Right ventricle myocardium inferior (tissue), 1 donor: ENCODE measurements around the gene FAM174C. TPM values are rescaled to one million over a fixed set of nuclear protein-coding genes. Genes with fewer than 3 reads are reported as not detected.

Experiments
- ATAC-seq: fragments of 200-7000 bp; cut with Tn5 transposase; one replicate; pipeline ENCODE4 v1.9.1; 2020; ENCODE audit warnings: mild to moderate bottlenecking, moderate library complexity
- DNase-seq: peaks from one replicate; pipeline ENCODE4 v3.0.0; 2021; ENCODE audit errors: missing footprints
- intact Hi-C: fragments of 100-400 bp; cut with DNase I; formaldehyde crosslinking; loops from one replicate; pipeline ENCODE4 v1.11.0; 2022
- total RNA-seq: library from RNA; stranded (reverse); fragmentation: NEBNext Ultra II Directional; extraction: Animal tissue kit (Norgen Biotek cat#: 25700); gene quantifications from one replicate; pipeline ENCODE4 v1.2.1, GENCODE V29; 2021
- donor health status: DM: no; HTN: yes; CAD: no; lungs with severe emphysema.

The FAM174C gene
- total RNA-seq, 1 donor from 2014 or later = 13.1 TPM

DNA sequence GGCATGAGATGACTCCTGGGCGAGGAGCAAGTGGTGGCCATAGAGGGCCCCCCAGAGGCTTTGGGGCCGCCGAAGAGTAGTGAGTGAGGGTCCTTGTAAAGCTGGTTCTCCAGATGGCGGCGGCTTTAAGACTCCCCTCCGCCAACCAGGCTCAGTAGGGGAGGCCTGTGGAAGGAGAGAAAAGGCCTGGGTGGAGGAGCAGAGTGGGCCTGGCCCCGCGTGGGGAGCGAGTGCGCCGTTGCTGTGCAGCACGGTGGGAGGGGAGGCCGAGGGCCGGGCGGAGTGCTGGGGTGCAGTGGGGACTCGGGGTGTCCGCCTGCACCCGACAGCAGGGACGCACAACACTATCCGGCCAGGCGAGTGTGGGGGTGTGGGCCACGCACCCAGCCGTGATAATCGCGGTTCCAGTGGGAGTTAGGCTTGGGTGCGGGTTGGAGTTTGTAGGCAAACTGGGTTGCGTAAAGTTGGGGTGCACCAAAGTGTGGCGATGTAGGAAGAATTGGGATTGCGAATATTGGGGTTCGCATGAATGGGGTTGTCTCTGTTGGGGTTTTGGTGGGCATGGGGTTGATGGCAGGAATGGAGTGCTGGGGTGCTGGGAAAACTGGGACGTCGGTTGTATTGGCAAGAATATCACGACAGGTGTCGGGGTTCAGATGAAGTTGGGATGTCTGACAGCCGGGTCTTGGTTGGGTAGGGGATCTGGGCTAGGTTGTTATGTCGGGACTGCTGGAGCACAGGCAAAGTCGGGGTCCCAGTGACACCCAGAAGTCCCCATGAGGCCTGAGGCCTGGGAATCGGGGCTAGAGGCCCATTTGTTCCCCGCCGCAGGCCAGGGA, 6.9 kb upstream of the FAM174C start:
- intact Hi-C loops = no loop called here
- no peak for DNase-seq
- no peak for ATAC-seq

DNA sequence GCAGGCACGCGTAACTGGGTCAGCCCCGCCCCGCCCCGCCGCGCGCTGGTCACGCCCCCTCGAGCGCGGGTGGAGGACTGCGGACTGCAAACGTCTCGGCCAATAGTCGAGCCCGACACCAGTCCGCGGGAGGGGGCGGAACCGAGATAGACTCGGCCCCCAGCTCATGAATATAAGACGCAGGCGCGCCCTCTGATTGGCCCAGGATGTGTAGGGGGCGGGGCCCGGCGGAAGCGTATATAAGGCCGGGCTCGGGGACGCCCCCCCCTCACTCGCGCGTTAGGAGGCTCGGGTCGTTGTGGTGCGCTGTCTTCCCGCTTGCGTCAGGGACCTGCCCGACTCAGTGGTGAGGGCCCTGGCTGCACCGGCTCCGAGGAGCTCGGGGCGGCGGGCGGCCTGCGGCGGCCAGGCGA, 6.3 kb upstream of the FAM174C start, which contains the start of gene CIRBP:
TSS of gene CIRBP (plus strand) at position 268 of the 413 bp plus-strand sequence. CDS start 1,602 bp downstream, outside the sequence.
- ATAC-seq (peak; percentile 83), DNase-seq (peak; percentile 100)
- intact Hi-C loops = no loop called here

DNA sequence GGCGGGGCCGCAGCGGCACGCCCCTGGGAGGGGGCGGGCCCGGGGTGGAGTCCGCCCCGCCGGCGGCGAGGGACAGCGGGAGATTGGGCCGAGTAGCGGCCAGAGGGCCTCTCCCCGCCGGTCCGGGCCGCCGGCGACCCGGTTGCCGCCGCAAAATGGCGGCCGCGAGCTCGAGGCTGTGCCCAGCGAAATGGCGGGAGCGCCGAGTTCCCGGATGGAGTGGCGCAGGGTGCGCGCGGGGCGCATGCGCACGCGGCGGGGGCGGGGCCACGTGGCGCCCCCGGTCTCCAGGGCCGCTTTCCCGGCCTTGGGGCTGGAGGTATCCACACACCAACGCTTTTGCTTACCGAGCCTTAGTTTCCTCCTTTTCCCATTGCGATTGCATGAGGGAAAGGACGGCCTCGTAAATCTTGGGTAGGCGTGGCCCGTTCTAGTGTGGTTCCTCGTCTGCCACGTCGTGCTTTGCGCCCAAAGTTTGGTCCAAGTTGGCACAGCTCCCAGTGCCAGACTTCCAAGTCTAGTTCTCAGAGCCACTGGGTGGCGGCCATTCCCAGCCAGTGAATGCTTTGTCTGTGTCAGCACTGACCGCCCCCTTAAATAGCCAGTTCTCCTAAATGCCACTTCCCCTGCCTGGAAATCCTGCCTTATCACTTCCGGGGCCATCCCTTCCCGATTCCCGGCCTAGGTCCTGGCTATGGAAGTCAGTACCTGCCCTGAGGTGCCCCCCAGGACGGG, 5.7 kb upstream of the FAM174C start:
- DNase-seq (peak; percentile 93), ATAC-seq (peak; percentile 38)
- intact Hi-C loops = no loop called here

DNA sequence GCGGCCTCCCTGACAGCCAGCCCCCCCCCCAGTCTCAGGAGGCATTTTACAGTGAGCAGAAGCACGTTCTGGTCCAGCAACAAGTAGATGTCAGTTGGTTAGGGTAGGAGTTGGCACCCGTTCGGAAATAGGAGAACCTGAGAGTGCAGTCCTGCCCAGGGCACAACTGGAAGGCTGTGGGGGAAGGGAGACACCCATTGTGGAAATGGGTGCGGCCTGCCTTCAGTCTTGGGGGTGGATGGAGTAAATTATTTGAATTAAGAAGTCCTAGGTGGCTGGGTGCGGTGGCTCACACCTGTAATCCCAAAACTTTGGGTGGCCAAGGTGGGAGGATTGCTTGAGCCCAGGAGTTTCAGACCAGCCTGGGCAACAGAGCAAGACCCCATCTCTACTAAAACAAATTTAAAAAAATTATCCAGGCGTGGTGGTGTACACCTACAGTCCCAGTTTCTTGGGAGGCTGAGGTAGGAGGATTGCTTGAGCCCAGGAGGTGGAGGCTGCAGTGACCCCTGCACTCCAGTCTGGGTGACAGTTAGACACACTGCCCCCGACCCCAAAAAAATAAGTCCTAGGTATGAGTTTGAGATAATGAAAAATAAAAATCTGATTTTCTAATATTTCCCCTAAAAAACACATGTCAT, 5.0 kb upstream of the FAM174C start:
- ATAC-seq (no peak), DNase-seq (no peak)
- intact Hi-C loops = no loop called here

DNA sequence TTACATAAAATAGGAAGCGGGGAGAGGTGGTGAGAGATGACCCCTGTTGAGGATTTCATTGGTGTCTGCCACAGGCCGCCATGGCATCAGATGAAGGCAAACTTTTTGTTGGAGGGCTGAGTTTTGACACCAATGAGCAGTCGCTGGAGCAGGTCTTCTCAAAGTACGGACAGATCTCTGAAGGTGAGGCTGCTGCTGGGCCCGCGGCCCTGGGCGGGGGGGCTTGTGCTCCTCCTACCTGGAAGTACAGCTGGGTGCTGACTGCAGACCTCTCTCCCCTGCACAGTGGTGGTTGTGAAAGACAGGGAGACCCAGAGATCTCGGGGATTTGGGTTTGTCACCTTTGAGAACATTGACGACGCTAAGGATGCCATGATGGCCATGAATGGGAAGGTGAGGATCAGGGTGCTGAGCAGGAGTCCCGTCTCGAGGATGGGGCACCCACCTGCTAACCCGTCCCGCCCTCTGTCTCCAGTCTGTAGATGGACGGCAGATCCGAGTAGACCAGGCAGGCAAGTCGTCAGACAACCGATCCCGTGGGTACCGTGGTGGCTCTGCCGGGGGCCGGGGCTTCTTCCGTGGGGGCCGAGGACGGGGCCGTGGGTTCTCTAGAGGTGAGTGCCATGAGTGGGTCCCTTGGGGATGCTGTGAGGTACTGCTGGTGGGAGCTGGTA, 4.3 kb upstream of the FAM174C start:
- intact Hi-C loops = no loop called here
- ATAC-seq (no peak), DNase-seq (no peak)

DNA sequence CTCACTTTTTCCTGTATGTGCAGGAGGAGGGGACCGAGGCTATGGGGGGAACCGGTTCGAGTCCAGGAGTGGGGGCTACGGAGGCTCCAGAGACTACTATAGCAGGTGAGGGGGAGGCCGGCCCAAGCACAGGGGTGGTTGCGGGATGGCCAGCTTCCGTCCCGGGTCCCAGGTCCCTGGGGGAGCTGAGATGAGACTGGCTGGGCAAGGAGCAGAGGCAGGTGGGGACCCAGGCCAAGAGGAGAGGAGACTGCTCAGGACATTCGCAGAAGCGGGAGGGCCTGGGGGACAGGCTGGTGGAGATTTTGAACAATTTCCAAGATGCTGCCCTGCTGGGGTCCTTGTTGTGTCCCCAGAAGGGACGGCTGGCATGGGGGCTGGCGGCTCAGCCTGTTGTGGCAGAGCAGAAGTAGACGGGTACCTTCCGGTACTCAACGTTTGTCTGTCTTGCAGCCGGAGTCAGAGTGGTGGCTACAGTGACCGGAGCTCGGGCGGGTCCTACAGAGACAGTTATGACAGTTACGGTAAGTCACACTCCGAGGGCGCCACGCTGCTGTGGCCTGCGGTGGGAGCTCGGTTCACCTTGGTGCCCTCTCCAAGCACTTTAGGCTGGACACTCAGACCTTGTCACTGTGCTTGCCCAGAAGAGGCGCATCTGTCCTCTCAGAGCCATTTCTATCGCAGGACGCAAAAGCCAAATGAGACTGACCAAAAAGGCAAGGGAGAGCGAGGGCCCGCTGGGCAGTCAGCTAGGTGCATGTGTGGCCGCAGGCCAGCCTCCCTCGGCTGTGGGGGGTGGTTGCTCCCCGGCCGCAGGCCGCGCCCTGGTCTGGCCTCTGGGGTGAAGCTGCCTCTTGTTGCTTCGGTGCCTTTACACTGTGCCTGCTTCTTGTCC, 3.6 kb upstream of the FAM174C start:
- DNase-seq = no peak
- ATAC-seq = no peak
- intact Hi-C loops = no loop called here

DNA sequence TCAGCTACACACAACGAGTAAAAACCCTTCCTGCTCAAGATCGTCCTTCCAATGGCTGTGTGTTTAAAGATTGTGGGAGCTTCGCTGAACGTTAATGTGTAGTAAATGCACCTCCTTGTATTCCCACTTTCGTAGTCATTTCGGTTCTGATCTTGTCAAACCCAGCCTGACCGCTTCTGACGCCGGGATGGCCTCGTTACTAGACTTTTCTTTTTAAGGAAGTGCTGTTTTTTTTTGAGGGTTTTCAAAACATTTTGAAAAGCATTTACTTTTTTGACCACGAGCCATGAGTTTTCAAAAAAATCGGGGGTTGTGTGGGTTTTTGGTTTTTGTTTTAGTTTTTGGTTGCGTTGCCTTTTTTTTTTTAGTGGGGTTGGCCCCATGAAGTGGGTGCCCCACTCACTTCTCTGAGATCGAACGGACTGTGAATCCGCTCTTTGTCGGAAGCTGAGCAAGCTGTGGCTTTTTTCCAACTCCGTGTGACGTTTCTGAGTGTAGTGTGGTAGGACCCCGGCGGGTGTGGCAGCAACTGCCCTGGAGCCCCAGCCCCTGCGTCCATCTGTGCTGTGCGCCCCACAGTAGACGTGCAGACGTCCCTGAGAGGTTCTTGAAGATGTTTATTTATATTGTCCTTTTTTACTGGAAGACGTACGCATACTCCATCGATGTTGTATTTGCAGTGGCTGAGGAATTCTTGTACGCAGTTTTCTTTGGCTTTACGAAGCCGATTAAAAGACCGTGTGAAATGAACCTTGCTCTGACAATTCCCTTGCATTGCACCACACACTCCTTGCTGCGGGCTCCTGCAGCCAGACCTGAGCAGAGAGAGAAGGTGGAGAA, 2.7 kb upstream of the FAM174C start:
- intact Hi-C loops = no loop called here
- DNase-seq (no peak), ATAC-seq (no peak)

DNA sequence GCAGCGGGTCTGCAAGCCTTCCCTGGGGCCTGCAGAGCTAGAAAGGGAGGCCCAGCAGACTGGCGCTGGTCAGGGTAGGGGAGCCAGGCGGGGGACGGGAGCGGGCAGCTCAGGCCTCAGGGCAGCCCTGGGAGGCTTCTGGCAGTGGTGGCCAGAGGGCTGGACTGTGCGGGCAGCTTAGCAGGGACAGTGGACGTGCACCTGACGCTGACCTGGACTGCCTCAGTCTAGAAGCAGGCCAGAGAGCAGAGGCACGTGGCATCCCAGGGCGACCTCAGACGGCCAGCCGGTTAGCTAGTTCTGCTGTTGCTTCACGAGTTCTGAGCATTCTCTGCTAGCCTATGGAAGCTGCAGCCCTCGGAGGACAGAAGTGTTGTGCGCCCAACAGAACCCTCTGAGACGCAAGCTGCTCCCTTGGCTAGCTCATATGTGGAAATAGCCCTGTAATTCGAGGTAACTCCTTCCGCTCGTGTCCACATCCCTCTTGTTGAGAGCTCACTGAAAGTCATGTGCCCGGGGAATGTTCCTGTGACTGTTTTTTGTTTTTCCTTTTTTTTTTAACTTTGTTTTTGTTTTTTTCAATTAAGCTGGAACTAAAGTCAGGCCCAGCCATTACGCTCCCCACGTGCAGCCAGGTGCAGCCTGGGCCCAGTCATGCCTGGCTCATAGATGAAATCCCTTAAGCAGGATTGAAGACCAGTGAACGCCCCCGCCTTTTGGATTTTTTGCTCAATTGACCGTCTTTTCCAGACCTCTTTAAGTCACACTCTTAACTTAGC, 1.9 kb upstream of the FAM174C start:
- ATAC-seq = no peak
- no peak for DNase-seq
- intact Hi-C loops = no loop called here

DNA sequence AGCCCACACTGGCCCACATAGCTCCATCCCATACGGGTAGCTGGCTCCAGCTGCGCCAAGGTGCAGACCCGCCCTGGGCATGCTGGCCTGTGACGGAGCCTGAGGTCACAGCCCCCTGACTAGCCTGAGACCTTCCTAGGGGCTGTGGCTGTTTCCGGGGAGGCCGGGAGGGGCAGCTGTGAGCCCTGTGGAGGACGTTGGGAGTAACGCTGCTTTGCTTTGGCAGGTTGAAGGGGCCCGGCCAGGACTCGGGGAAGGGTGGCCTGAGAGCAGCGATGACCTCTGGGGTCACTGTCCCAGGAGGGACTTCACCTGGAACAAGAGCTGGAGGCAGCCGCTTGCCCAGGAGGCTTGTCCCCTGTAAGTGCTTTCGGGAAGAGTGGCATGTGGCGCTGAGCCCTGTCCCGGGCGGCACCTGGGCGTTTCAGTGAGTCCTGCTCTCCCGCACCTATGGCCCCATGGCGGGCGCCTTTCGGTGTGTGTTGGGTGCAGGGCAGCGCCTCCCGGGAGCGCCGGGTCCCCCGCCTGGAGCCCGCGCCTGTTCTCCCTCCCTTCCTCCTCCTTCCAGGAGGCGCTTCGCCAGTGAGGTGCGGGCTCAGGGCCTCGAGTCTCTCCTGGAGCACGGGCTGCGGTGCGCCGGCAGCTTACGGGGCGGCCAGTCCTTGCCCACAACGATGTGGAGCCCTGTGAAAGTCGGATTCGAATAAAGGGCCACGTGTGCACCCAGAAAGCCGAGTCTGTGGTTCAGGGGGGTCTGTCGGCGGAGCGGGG, 1.1 kb upstream of the FAM174C start:
- no peak for ATAC-seq
- intact Hi-C loops = no loop called here
- DNase-seq = no peak

DNA sequence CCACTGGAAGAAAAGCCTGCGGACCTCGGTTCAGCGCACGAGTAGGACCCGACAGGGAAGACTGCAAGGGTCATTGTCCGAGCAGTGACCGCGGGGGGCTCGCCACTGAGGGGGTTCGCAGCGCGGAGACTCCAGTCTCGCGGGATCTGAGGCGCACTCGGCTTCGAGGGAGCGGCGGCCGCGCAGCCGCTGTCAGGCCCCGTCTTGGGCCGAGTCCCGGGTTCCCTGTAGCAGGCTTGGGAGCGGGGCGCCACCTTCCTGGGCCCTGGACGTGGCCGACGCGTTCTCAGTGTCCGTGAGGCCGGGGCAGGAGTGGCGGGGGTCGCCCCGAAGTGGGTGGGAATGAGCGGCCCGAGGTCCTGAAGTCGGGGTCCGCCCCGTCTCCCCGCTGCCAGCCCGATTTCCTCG, 474 bp upstream of the FAM174C start:
- intact Hi-C loops = loop anchor here (5.0 kb wide), 3 partner anchors 107 to 232 kb away; partner anchors contain the start of genes DAZAP1 and NDUFS7
- DNase-seq (no peak), ATAC-seq (peak; percentile 0)

DNA sequence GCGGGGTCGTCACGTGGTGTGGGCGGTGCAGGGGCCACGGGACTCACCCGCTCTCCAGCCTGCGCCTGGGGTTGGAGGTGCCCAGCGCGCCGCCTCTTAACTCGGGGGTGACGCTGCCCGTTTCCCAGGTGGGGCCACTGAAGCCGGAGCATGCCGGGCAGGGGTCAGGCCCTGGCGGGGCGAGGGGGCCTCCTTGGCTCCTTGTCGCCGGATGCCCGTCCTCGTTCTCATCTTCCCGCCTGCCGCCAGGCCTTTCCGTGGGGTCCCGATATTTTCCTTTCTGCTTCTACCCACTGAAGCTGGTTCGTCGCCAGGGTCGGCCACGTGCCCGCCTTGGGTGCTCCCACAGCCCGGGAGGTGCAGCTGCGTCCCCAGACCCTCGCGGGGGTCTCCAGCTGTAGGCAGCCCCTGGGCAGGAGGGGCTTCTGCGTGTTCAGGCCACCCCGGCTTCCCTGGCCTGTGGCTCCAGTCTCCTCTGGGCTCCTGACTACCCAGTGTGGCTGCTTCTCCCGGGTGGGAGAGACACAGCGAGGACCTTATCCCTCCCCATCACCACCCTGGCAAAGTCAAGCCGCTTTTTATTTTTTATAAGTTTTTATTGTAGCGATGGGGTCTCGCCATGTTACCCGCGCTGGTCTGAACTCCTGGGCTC, 772 bp downstream of the FAM174C start:
- no peak for ATAC-seq
- DNase-seq = no peak
- intact Hi-C loops = loop anchor here (5.0 kb wide), 3 partner anchors 106 to 231 kb away; partner anchors contain the start of genes DAZAP1 and NDUFS7

DNA sequence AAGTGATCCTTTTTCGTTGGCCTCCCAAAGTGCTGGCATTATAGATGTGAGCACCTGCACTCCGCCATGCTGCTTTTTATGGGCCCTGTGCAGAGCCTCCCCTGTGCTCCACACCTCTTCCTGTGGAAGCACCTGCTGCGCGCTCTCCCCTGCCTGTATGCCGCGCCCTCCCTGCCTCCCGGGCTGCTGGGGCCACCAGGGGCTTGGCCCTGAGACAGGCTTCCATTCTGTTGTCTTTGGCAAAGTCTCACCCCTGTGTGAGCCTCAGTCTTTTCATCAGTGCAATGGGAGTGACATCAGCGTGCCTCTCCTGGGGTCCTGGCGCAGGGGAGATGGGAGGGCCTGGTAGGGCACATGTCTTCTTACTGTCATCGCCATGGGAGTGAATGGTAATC, 1.3 kb downstream of the FAM174C start:
- DNase-seq = no peak
- intact Hi-C loops = loop anchor here (5.0 kb wide), 3 partner anchors 106 to 231 kb away; partner anchors contain the start of genes DAZAP1 and NDUFS7
- no peak for ATAC-seq

DNA sequence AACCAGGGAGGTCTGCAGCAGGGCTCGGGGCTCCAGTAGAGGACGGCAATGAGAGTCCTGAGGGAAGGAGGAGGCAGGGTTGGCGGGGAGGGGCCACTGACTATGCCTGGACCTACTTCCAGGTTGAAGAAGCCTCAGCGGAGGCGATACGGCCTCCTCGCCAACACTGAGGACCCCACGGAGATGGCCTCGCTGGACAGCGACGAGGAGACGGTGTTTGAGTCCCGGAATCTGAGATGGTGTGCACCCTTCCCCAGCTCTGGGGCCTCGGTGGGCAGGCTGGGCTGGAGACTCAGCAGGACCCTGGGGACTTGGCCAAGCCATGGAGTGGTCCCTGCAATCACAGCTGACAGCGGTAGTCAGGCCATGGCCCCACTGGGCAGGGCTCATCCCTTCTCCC, 1.7 kb downstream of the FAM174C start:
- intact Hi-C loops = loop anchor here (5.0 kb wide), 3 partner anchors 105 to 230 kb away; partner anchors contain the start of genes DAZAP1 and NDUFS7
- ATAC-seq (no peak), DNase-seq (no peak)

DNA sequence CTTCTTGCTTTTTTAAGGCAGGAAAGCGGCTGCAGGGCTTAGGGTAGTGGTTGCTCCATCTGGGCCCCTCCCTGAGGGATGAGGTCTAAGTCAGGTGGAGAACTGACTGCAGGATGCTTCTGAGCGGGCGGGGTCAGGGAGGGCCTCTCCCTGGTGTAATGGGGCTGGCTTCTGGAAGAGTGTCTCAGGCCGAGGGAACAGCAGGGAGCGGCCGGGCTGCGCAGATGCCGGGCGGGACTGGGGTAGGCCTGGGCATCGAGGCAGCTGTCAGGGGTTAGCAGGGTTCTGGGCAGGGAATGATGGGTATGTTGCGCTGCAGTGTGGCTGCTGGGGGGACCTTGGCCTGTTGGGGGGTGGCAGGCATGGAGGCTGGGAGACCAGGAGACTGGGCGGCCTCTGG, 2.7 kb downstream of the FAM174C start:
- DNase-seq (no peak), ATAC-seq (no peak)
- intact Hi-C loops = loop anchor here (5.0 kb wide), 3 partner anchors 104 to 229 kb away; partner anchors contain the start of genes DAZAP1 and NDUFS7
